ENCODE data around the gene CALHM5. TPM values are rescaled to one million over a fixed set of nuclear protein-coding genes. Genes with fewer than 3 reads are reported as not detected.

CALHM5 gene
- total and polyA plus RNA-seq, 2 experiments from 2014 or later, result 0.51 to 9.8 TPM

- Histone ChIP-seq H3K27ac (no peak overlapping the region), H3K27me3 (replicated peaks; ENCODE audit: insufficient read depth) (no peaks in the 10 kb centered on the region), H3K9ac (no peak overlapping the region), H3K9me3 (ENCODE audit: low read depth) (no peaks in the 10 kb centered on the region), H3K4me2 (ENCODE audit: unreplicated experiment) (no peak overlapping the region), H3K4me3 (no peak overlapping the region), H3K4me1 (ENCODE audit: insufficient read depth) (peaks cover 36% of the 10 kb centered on the region), H4K20me1 (ENCODE audit: insufficient read depth) (no peaks in the 10 kb centered on the region), H3K79me2 (ENCODE audit: insufficient read depth) (no peaks in the 10 kb centered on the region), H3K36me3 (ENCODE audit: low read depth) (no peaks in the 10 kb centered on the region), H3F3A (ENCODE audit: insufficient read depth) (peaks cover 7% of the 10 kb centered on the region), H2AFZ (0 out of 2 replicates have a peak overlapping the region, but pooled peaks have one; percentile 77), H3K9me2 (ENCODE audit: insufficient read depth) (no peaks in the 10 kb centered on the region)
- in situ Hi-C loops (cut with MboI), result no loop called here
- DNase-seq, result no peak
- TF ChIP-seq EZH2 (IDR thresholded peaks at IDR 0.05; ENCODE audit: insufficient read depth, poor library complexity, severe bottlenecking) (no peak), EZH2phosphoT487 (IDR thresholded peaks at IDR 0.05; ENCODE audit: insufficient read depth, low read depth) (no peak)
- 92% methylated on average over 7 to 9 of the region's 9 CpGs for WGBS, 2 experiments (ENCODE audit: low coverage in 1 of 2, low lambda C conversion rate in 2 of 2, missing lambda C conversion rate in 2 of 2)
These were observed 52.4 kb downstream of the CALHM5 start for GRCh38 chr6:116563830-116564229.

- H3K9me2 ChIP-seq (ENCODE audit: insufficient read depth), result no peaks in the 10 kb centered on the region
- H4K20me1 ChIP-seq (ENCODE audit: insufficient read depth), result no peaks in the 10 kb centered on the region
- H3K27ac ChIP-seq, result no peak overlapping the region
- H3F3A ChIP-seq (ENCODE audit: insufficient read depth), result peaks cover 11% of the 10 kb centered on the region
- peak overlapping the region; percentile 77 for H2AFZ ChIP-seq
- H3K4me3 ChIP-seq, result no peak overlapping the region
- in situ Hi-C loops (cut with MboI), result no loop called here
- no peaks in the 10 kb centered on the region for H3K27me3 ChIP-seq (replicated peaks; ENCODE audit: insufficient read depth)
- no peaks in the 10 kb centered on the region for H3K36me3 ChIP-seq (ENCODE audit: low read depth)
- no peaks in the 10 kb centered on the region for H3K9me3 ChIP-seq (ENCODE audit: low read depth)
- WGBS, 2 experiments (ENCODE audit: low coverage in 1 of 2, low lambda C conversion rate in 2 of 2, missing lambda C conversion rate in 2 of 2), result 67 to 76% methylated on average over 7 of the region's 7 CpGs
- H3K79me2 ChIP-seq (ENCODE audit: insufficient read depth), result 0 out of 2 replicates have a peak, but pooled peaks cover 2% of the 10 kb centered on the region
- H3K4me2 ChIP-seq (ENCODE audit: unreplicated experiment), result peak overlapping the region; percentile 66
- peak; percentile 20 for DNase-seq
- TF ChIP-seq EZH2 (IDR thresholded peaks at IDR 0.05; ENCODE audit: insufficient read depth, poor library complexity, severe bottlenecking) (no peak), EZH2phosphoT487 (IDR thresholded peaks at IDR 0.05; ENCODE audit: insufficient read depth, low read depth) (no peak)
- no peak overlapping the region for H3K9ac ChIP-seq
- peaks cover 35% of the 10 kb centered on the region for H3K4me1 ChIP-seq (ENCODE audit: insufficient read depth)
These were observed 52.9 kb downstream of the CALHM5 start for GRCh38 chr6:116564311-116564710.

DNA sequence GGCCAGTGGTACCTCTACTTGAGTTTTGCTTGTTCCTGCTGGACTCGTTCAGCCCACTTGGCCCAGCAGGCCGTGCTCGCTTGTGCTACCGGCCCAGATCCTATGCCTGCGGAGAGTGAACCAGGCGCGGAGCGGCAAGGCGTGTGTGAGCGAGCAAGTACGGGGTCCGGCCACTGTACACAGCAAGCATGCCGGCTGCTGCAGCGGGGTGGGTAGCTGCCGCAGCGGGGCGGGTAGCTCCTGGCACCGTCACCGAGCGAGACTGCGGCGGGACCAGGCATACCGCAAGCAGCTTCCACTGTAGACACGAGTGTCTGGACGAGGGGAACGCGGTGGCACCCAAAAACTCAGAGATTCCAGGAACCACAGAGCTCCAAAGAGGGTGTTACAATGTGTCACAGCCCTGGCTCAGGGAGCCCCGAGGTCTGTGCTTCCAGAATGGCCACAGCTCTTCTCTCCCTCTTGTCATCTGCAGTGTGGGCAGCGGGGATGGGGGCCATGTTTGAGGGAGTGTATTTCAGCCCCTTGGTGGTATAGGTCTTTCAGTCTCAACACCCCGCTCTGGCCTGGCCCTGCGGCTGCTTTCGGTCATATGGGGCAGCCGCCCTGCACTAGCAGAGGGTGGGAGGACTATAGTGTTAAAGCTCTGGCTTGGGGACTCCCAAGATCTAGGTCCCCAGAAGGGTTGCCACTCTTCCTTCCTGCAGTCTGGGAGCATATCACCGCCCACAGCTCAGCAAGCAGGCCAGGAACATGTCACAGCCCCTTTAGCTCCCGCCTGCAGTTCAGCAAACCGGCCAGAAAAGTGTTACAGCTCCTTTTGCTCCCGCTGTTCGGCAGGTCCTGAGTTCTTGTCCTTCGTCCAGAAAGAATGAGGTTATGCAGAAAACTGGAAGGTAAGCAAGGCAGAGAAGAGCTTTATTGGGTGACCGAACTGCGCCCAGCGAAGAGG, 53.8 kb downstream of the CALHM5 start:
- Histone ChIP-seq H3K27me3 (replicated peaks; ENCODE audit: insufficient read depth) (no peaks in the 10 kb centered on the region), H3K4me3 (peak overlapping the region; percentile 45), H4K20me1 (ENCODE audit: insufficient read depth) (no peaks in the 10 kb centered on the region), H2AFZ (peak overlapping the region; percentile 77), H3K9ac (no peak overlapping the region), H3K4me2 (ENCODE audit: unreplicated experiment) (peak overlapping the region; percentile 66), H3K79me2 (ENCODE audit: insufficient read depth) (peaks cover 11% of the 10 kb centered on the region), H3K36me3 (ENCODE audit: low read depth) (no peaks in the 10 kb centered on the region), H3K9me2 (ENCODE audit: insufficient read depth) (no peaks in the 10 kb centered on the region), H3K4me1 (ENCODE audit: insufficient read depth) (peaks cover 36% of the 10 kb centered on the region), H3K9me3 (ENCODE audit: low read depth) (no peaks in the 10 kb centered on the region), H3F3A (ENCODE audit: insufficient read depth) (peaks cover 15% of the 10 kb centered on the region), H3K27ac (no peak overlapping the region)
- no peak for TF ChIP-seq EZH2phosphoT487 (IDR thresholded peaks at IDR 0.05; ENCODE audit: insufficient read depth, low read depth)
- no peak for TF ChIP-seq EZH2 (IDR thresholded peaks at IDR 0.05; ENCODE audit: insufficient read depth, poor library complexity, severe bottlenecking)
- in situ Hi-C loops (cut with MboI), result no loop called here
- peak; percentile 46 for DNase-seq
- WGBS, 2 experiments (ENCODE audit: low coverage in 1 of 2, low lambda C conversion rate in 2 of 2, missing lambda C conversion rate in 2 of 2), result 49 to 55% methylated on average over 42 of the region's 42 CpGs

- Histone ChIP-seq H3F3A (ENCODE audit: insufficient read depth) (peaks cover 31% of the 10 kb centered on the region), H3K4me2 (ENCODE audit: unreplicated experiment) (peak overlapping the region; percentile 16)
- in situ Hi-C loops (cut with MboI), result no loop called here
These were observed 56.7 kb downstream of the CALHM5 start for GRCh38 chr6:116568111-116568510.

More at GRCh38 chr6:116568111-116568510, 56.7 kb downstream of the CALHM5 start:
- Histone ChIP-seq H3K9ac (peak overlapping the region; percentile 20; the same call in 1 of the 2 replicates), H3K4me1 (ENCODE audit: insufficient read depth) (peaks cover 39% of the 10 kb centered on the region), H2AFZ (no peak overlapping the region), H3K4me3 (no peak overlapping the region), H3K36me3 (ENCODE audit: low read depth) (no peaks in the 10 kb centered on the region), H3K9me2 (ENCODE audit: insufficient read depth) (no peaks in the 10 kb centered on the region), H3K9me3 (ENCODE audit: low read depth) (no peaks in the 10 kb centered on the region), H4K20me1 (ENCODE audit: insufficient read depth) (no peaks in the 10 kb centered on the region), H3K27ac (peak overlapping the region; percentile 61), H3K27me3 (replicated peaks; ENCODE audit: insufficient read depth) (no peaks in the 10 kb centered on the region), H3K79me2 (ENCODE audit: insufficient read depth) (peaks cover 35% of the 10 kb centered on the region)
- DNase-seq, result peak; percentile 80
- TF ChIP-seq EZH2 (IDR thresholded peaks at IDR 0.05; ENCODE audit: insufficient read depth, poor library complexity, severe bottlenecking), result no peak
